K562 (cell line): ENCODE data around the gene R3HDM2. TPM values are rescaled to one million over a fixed set of nuclear protein-coding genes. Genes with fewer than 3 reads are reported as not detected.

ENCODE experiments used
- ARID1B ChIP-seq: fragments of 450-650 bp; IDR thresholded peaks from 2 replicates; pipeline ENCODE4 v1.6.1; 2016; ENCODE audit warnings: antibody characterized with exemption, mild to moderate bottlenecking, inconsistent platforms
- BHLHE40 ChIP-seq: IDR thresholded peaks from 2 replicates; pipeline ENCODE4 v1.6.1; 2011; ENCODE audit warnings: low read length, improper control_type of control experiment
- CBFB ChIP-seq: sonication (generic); formaldehyde crosslinking; IDR thresholded peaks from 2 replicates; pipeline ENCODE4 v1.4.0; 2020; ENCODE audit warnings: mild to moderate bottlenecking, missing genetic modification reagents
- DPF2 ChIP-seq: fragments of 450-650 bp; IDR thresholded peaks from 2 replicates; pipeline ENCODE4 v1.6.1; 2016
- ELF2 ChIP-seq: fragments of 250-450 bp; sonication (Bioruptor Pico); IDR thresholded peaks from 2 replicates; pipeline ENCODE4 v1.5.0; 2021; ENCODE audit warnings: mild to moderate bottlenecking
- ILF3 ChIP-seq: fragments of 450-650 bp; IDR thresholded peaks from 2 replicates; pipeline ENCODE4 v1.6.1; 2018; ENCODE audit warnings: antibody characterized with exemption, mild to moderate bottlenecking, moderate library complexity, borderline replicate concordance
- PHF20 ChIP-seq: fragments of 450-650 bp; IDR thresholded peaks from 2 replicates; pipeline ENCODE4 v1.6.1; 2018; ENCODE audit not compliant: partially characterized antibody
- U2AF1 ChIP-seq: fragments of 200-400 bp; formaldehyde crosslinking; optimal IDR thresholded peaks from 2 replicates; pipeline ENCODE3; 2017; ENCODE audit warnings: mild to moderate bottlenecking, low read depth, low read length, moderate library complexity
- ZNF778 ChIP-seq: fragments of 450-650 bp; formaldehyde crosslinking; IDR thresholded peaks from 2 replicates; pipeline ENCODE4 v1.4.0; 2020; ENCODE audit warnings: mild to moderate bottlenecking, moderate library complexity
- polyA plus RNA-seq, 8 experiments: library from polyadenylated mRNA; depleted of rRNA in 4 of 8; stranded (reverse) in 5 of 8; unstranded in 3 of 8; fragments of >200 nt; fragmentation: Nextera tagmentation in 2 of 8; fragmentation: Illumina TruSeq in 1 of 8; extraction: Ambion mirVana in 2 of 8; extraction: Trizol in 1 of 8; gene quantifications; 2 replicates each; pipeline versions ENCODE4 v1.2.1 to v1.2.3, GENCODE V29; 2011 to 2014; ENCODE audit warnings: inconsistent platforms in 1 of 8, missing spikeins in 1 of 8
- total RNA-seq, 7 experiments: library from RNA; depleted of rRNA in 6 of 7; stranded (reverse); fragments of >200 nt in 6 of 7; fragmentation: Illumina TruSeq in 2 of 7; extraction: Trizol in 2 of 7; gene quantifications; 2 replicates each; pipeline versions ENCODE4 v1.2.1 to v1.2.3, GENCODE V29; 2011 to 2021; ENCODE audit warnings: low replicate concordance in 1 of 7
- TF ChIP-seq, protein P1 (sequence below): sonication (generic); formaldehyde crosslinking; IDR thresholded peaks from 2 replicates; pipeline ENCODE4 v1.8.1; 2023; ENCODE audit warnings: mild to moderate bottlenecking, missing genetic modification reagents
- TF ChIP-seq, protein P2 (sequence below), 2 experiments: fragments of 450-650 bp in 1 of 2; sonication (generic) in 1 of 2; formaldehyde crosslinking in 1 of 2; IDR thresholded peaks in 1 of 2; conservative IDR thresholded peaks in 1 of 2; 2 replicates each; pipeline versions ENCODE4 v1.6.1 to v1.8.1; 2016 to 2023; ENCODE audit warnings: mild to moderate bottlenecking in 2 of 2, moderate library complexity in 2 of 2, inconsistent platforms in 1 of 2, missing genetic modification reagents in 1 of 2
- TF ChIP-seq, protein P3 (sequence below): fragments of 250-450 bp; sonication (Bioruptor Pico); IDR thresholded peaks from 2 replicates; pipeline ENCODE4 v1.4.0; 2020
- TF ChIP-seq, protein P4 (sequence below), 2 experiments: IDR thresholded peaks in 1 of 2; conservative IDR thresholded peaks in 1 of 2; 2 replicates each; pipeline ENCODE4 v1.6.1; 2016; ENCODE audit warnings: low read depth in 2 of 2, mild to moderate bottlenecking in 1 of 2, missing compliant biosample characterization in 1 of 2, missing genetic modification characterization in 1 of 2, moderate library complexity in 1 of 2

R3HDM2 gene
- total and polyA plus RNA-seq, 9 of the 15 experiments (the other 6 are each of a cell fraction or from before 2014, with no cell fraction given): 3.3 to 18.8 (median 9.0) TPM

DNA sequence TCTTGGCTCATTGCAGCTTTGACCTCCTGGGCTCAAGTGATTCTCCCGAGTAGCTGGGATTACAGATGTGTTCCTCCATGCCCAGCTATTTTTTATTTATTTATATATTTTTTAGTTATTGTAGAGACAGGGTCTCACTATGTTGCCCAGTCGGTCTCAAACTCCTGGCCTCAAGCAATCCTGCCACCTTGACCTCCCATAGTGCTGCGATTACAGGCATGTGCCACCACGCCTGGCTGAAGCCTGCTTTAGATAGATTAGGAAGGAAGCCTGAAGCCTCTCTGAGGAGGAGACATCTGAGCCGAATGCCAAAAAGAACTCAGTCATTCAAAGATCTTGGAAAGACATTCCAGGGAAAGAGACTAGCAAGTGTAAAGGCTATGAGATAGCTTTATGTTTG is 13.9 kb upstream of the R3HDM2 start (continued):
- TF ChIP-seq, protein P1, sequence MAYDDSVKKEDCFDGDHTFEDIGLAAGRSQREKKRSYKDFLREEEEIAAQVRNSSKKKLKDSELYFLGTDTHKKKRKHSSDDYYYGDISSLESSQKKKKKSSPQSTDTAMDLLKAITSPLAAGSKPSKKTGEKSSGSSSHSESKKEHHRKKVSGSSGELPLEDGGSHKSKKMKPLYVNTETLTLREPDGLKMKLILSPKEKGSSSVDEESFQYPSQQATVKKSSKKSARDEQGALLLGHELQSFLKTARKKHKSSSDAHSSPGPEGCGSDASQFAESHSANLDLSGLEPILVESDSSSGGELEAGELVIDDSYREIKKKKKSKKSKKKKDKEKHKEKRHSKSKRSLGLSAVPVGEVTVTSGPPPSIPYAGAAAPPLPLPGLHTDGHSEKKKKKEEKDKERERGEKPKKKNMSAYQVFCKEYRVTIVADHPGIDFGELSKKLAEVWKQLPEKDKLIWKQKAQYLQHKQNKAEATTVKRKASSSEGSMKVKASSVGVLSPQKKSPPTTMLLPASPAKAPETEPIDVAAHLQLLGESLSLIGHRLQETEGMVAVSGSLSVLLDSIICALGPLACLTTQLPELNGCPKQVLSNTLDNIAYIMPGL: no peak
- TF ChIP-seq BHLHE40 (peak; percentile 87), PHF20 (no peak), ARID1B (peak; percentile 45; the same call in 1 of the 2 replicates), U2AF1 (no peak), ELF2 (CRISPR knock-in tag) (no peak), DPF2 (no peak), ILF3 (no peak), CBFB (CRISPR knock-in tag) (no peak), ZNF778 (CRISPR knock-in tag) (no peak)
- TF ChIP-seq, protein P2, sequence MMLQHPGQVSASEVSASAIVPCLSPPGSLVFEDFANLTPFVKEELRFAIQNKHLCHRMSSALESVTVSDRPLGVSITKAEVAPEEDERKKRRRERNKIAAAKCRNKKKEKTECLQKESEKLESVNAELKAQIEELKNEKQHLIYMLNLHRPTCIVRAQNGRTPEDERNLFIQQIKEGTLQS (IDR thresholded peaks at IDR 0.05): no peak
- TF ChIP-seq, protein P2 (CRISPR knock-in tag; conservative IDR thresholded peaks at IDR 0.05): no peak
- TF ChIP-seq, protein P3, sequence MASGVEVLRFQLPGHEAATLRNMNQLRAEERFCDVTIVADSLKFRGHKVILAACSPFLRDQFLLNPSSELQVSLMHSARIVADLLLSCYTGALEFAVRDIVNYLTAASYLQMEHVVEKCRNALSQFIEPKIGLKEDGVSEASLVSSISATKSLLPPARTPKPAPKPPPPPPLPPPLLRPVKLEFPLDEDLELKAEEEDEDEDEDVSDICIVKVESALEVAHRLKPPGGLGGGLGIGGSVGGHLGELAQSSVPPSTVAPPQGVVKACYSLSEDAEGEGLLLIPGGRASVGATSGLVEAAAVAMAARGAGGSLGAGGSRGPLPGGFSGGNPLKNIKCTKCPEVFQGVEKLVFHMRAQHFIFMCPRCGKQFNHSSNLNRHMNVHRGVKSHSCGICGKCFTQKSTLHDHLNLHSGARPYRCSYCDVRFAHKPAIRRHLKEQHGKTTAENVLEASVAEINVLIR (CRISPR knock-in tag): no peak
- TF ChIP-seq, protein P4, sequence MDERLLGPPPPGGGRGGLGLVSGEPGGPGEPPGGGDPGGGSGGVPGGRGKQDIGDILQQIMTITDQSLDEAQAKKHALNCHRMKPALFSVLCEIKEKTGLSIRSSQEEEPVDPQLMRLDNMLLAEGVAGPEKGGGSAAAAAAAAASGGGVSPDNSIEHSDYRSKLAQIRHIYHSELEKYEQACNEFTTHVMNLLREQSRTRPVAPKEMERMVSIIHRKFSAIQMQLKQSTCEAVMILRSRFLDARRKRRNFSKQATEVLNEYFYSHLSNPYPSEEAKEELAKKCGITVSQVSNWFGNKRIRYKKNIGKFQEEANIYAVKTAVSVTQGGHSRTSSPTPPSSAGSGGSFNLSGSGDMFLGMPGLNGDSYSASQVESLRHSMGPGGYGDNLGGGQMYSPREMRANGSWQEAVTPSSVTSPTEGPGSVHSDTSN (CRISPR knock-in tag; IDR thresholded peaks at IDR 0.05; ENCODE audit: low read depth): no peak
- TF ChIP-seq, protein P4 (tag; conservative IDR thresholded peaks at IDR 0.05; ENCODE audit: low read depth): no peak
